HEK293T (cell line): ENCODE measurements around the gene RBFOX1.

Source experiments
- ELF4 ChIP-seq: fragments of 450-650 bp; IDR thresholded peaks from 2 replicates; pipeline ENCODE4 v1.6.1; 2017; ENCODE audit warnings: antibody characterized with exemption
- L3MBTL2 ChIP-seq: fragments of 450-650 bp; conservative IDR thresholded peaks from 2 replicates; pipeline ENCODE4 v1.6.1; 2016; ENCODE audit warnings: mild to moderate bottlenecking

DNA sequence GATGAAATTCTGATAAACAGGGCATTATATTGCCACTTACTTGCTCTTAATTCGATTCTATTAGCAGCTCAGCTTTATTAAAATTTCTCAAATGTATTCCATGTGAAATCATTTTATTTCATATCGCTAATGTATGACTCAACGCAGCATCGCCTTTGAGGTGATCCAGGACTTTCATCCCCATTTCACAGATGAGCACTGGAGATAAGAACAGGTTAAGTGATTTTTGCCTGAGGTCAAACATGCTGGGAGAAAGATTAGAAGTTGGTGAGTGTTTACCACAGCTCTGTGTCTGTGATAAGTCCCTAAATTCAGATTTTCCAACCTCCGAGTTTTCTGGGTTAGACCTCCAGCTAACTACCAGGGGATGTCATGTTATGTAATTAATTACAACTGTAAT lies 43.6 kb downstream of the RBFOX1 start:
- TF ChIP-seq ELF4 (no peak), L3MBTL2 (no peak)
